ENCODE measurements around the gene GRIN3A.
A peak's percentile ranks its signal among the peaks of the same experiment; 100 is the strongest.

GRIN3A gene

DNA sequence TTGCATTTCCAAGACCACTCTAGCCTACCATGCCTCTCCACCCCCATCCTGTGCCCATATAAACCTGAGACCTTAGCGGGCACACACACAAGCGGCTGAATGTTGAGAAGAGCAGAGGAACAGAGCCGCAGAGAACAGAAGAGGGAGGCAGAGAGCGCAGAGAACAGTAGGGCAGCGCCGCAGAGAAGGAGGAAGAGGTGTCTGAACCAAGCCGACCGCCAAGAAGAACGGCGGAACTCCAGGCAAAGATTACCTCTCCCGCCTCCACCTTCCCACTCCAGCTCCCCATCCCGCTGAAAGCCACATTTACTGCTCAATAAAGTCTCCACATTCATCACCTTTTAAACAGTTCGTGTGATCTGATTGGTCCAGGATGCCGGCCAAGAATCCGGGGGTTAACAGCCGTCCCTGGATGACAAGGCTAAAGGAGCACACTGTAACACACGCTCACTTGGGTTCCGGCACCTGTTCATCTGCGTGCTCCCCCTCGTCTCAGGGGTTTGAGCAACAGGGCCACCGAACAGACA is 33.2 kb downstream of the GRIN3A start:
- DNase-seq (ENCODE audit: low spot score) = peak; percentile 36

- DNase-seq (ENCODE audit: low spot score) = no peak
These were observed 36.2 kb downstream of the GRIN3A start for GRCh38 chr9:101702257-101702656.

DNA sequence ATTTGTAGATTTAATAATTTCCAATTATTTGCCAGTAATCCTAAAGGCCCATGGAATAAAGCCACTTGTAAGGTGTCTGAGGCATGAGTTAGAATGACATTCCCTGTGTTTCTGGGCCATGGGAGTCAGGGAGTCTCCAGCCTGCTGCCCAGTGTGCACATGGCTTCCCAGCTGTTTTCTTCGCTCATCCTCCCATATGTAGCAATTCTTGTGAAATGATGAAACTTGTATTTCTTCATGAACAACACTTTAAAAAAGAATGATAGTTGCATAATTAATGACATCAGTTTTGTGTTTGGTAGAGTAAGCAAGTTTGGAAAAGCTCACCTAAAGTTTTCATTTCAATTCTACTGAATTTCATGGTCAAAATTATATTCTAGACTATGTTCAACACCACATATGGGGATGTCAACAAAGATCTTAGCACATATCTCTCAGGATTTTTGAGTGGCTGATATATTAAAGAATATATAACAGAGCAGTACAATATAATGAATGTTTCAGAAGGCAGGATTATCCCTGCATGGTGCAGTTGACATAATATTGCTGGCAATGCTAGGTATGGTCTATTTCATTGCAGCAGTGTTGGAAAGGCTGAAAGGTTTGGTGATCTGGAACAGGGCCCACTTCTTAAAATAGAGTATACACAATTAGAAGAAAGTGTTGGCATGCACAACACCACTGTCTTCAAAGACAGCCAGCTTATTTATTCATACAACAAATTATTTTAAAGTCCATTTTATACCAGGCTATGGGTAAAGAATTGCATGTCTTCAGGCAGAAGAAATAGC is 44.7 kb downstream of the GRIN3A start:
- DNase-seq (ENCODE audit: low spot score) = no peak

GRCh38 chr9:101691657-101692056 is 46.8 kb downstream of the GRIN3A start:
- no peak for DNase-seq (ENCODE audit: low spot score)

DNA sequence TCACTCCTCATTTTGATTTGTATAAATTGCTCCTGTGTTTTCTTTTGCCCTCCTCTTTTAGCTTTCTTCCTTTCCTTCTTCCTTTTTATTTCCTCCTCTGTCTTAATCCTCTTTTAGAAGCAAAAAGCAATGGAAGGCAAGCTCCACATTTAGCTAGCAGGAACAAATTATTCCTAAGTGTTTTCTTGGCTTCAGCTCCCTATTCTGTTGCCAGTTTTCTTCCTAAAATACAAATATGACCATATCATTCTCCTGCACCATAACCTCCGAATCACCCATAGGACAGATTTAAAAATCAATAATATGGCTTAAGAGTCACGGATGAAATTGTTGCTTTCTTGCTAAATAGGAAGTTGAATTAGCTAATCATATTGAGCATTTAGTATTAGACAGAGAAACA is 49.4 kb downstream of the GRIN3A start:
- DNase-seq (ENCODE audit: low spot score) = no peak

DNA sequence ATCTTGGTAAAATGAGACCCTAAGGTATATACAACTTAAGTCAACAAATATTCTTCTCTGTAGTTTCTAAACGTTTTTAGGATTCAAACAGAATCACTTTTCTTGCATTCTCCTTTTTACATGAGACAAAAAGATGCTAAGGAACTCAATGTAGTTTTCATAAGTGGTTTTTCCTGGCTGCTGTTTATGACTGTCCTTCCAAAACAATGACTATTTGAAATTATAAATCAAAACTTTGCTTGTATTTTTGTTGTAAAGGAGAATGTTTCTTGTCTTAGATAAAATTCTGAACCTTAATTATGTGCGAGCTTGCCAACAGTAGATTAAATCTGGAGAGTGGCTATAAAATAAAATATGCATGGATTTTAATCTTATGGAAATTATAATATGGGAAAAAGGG is 53.8 kb downstream of the GRIN3A start:
- DNase-seq (ENCODE audit: low spot score) = no peak

DNA sequence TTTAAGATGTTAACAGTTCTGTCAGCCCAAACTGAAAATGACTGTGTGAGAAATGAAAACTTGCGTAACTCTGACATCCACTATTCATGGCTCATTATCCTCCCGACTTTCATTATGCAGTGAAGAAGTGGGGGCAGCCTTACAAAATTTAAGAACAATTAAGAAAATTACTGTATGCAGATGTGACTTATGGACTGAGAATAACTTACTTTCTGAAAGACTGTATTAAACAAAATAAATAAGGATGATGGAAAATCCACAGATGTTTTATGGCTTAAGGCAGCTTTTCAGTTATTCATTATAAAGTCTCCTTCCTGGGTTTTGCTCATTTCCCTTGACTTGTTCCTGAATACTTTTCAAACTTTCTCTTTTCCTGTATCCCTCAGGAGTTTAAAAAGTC is 55.2 kb downstream of the GRIN3A start:
- no peak for DNase-seq (ENCODE audit: low spot score)

DNA sequence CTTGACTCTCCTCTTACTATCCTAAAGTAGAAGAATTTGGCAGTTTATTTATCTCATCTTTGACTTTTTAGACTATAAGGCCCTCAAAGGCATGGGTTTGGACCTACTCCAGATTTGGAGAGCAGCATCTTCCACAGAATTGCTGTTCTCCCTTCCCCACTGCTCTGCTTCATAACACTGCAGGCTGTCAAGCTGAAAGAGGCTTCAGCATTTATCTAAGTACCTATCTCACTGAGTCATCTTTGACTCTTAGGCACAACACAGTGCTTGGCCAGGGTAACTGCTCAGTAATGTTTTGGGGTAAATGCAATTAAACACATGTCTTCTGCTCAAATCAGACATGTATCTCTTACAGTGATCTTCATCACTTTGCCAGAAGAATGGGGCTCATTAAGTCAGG is 60.6 kb downstream of the GRIN3A start:
- no peak for DNase-seq (ENCODE audit: low spot score)

- no peak for DNase-seq (ENCODE audit: low spot score)
These were observed 63.1 kb downstream of the GRIN3A start for GRCh38 chr9:101675341-101675740.

GRCh38 chr9:101674165-101674564 is 64.3 kb downstream of the GRIN3A start:
- DNase-seq (ENCODE audit: low spot score) = peak; percentile 45

GRCh38 chr9:101673642-101674041 is 64.8 kb downstream of the GRIN3A start:
- DNase-seq (ENCODE audit: low spot score) = no peak

GRCh38 chr9:101671567-101671966 is 66.9 kb downstream of the GRIN3A start:
- no peak for DNase-seq (ENCODE audit: low spot score)

DNA sequence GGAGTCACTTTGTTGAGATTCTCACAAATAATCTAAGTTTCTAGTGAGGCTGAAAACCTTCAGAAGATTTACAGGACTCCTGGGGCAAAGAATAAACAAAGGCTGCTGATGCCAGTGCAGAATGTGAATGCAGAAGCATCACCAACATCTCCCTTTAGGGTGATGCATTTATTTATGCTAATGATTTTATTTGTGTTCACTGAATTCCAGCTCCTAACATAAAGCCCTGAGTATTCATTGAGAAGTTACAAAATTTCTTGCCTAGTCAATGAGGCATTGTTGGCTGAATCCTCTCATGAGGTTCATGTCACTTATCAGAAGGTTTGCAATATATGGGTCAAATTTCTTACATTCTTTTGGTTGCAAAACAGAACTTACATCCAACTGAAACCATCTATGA is 70.0 kb downstream of the GRIN3A start:
- no peak for DNase-seq (ENCODE audit: low spot score)

GRCh38 chr9:101664453-101664852 is 74.0 kb downstream of the GRIN3A start:
- no peak for DNase-seq (ENCODE audit: low spot score)

DNA sequence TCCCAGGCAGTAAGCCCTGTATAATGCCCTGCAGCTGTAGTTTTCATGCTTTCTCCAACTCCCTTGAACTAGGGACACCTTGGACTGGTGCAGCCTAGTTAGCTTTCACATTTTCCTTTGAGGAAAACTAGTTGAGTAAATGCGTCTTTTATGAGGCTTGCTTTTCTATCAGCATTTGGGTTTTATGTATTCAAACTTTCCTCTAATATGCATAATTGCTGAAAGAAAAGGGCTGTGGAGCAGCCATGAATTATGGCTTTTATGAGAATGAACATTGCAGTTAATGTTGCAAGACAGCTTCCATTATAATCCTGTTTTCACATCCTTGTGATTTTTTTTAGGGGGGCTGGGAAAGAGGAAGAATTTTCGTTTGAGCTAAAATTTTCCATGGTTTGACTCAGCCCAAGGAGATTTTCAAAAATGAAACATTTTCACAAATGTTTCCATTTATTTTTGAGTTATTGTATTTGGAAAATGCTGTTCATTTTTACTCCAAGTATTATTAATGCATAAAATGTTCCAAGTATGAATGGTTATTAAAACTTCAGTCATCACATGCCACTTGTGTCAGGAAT is 85.8 kb downstream of the GRIN3A start:
- no peak for DNase-seq (ENCODE audit: low spot score)

DNA sequence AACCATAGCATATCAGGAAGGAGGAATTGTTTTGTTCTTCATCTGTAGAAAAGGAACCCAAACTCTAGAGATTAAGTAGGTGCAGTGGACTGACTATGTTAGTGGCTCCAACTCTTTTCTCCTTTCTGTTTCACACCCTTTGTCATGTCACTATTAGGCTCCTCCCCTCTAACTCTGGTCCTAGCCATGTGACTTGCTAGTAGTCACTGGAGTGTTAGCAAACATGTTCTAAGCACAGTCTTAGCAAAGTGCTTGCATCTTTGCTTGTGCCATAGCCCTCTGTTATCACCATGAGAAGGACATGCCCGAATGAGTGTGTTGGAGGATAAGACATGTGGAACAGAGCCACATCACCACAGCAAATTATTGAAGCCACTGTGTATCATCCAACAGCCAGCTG is 88.3 kb downstream of the GRIN3A start:
- DNase-seq (ENCODE audit: low spot score) = no peak

GRCh38 chr9:101648493-101648892 is 90.0 kb downstream of the GRIN3A start:
- no peak for DNase-seq (ENCODE audit: low spot score)

DNA sequence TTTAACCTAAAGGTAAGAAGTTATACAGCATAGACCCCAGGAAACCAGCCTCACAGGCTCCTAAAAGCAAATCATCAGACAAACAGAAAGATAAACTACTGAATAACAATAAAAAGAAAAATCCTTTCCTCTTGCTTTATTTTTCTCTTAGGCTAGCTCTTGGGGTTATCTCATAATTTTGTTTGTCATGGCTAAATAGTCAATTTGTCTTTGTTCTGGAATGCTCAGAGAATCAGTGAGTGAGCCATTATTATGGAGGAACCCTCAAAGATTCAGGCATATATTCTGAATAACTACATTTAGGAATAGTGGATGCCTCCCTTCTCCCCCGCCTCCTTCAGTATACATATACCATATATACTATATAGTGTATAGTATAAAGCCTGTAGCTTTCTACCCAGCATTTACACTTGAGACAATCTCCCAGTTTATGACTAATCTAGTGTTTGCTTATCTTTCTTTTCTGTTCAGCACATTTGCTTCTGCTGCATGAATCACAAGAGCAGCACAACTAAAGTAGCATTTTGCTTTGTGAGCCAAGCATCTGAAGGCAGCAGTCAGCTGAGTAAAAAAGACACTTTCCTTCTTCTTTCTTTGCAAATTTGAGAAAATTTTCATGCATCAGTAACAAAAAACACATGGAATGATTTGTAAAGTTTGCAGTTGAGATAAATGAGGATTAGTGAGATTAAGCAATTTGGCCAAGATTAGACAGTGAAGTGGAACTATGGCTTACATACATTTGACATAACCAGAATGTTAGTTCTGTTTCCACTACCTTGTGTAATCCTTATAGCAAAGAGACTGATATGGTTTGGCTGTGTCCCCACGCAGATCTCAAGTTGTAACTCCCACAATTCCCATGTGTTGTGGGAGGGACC is 98.4 kb downstream of the GRIN3A start:
- no peak for DNase-seq (ENCODE audit: low spot score)

DNA sequence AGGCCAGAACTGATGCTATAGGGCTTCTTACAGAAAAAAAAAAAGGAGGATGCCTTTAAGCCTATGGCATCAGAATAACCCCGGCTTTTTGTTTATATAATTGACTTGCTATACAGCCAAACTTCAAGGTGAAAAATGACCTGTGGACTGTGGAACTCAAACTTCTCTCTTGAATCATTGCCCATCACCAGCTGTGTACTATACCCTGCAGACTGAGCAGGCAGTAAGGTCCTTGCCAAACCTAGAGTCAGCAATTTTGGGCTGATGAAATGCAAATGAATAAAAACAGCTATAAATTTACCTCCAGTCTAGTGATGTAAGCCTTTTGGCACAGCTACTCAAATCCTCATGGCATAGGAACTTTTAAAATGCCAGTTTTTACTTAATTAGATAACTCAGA is 99.1 kb downstream of the GRIN3A start:
- no peak for DNase-seq (ENCODE audit: low spot score)

- DNase-seq (ENCODE audit: low spot score) = no peak
These were observed 102.2 kb downstream of the GRIN3A start for GRCh38 chr9:101636247-101636646.

- DNase-seq (ENCODE audit: low spot score) = no peak
These were observed 103.0 kb downstream of the GRIN3A start for GRCh38 chr9:101635473-101635872.

DNA sequence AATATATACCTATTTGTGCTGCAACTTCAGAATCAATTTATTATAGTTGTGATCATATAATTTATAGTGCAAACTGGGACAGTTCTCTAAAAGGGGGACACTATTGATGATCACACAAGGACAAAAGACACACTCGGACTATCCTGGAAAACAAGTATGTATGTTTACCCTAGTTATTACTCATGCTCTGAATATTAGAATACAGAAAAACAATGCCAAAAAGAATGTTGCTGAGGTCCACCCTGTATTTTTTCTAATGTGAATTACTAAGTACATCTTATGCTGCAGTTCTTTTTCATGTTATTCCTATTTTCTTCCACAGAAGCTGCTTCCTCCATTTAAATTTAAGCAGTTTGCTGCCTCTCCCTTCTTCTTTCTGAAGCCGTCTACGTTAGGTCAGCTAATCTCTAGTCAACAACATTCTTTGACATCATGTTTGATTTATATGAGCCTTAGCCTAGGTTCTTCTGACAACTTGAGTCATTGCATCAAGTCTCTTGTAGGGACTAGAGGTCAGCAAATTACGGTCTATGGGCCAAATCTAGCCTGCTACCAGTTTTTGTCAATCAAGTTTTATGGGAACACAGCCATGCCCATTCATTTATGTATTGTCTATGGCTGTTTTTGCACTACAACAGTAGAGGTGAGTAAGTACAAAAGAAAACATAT is 103.6 kb downstream of the GRIN3A start:
- DNase-seq (ENCODE audit: low spot score) = no peak

Measured in pons (tissue), 1 donor.